GM18873 (cell line): Measurements from ENCODE around the gene DET1.
"Not testable (repeated sequence)": the region's sequence is repeated elsewhere in the genome, so short reads cannot be mapped to it uniquely, and the experiment has no call there.

ENCODE experiments used
- ATAC-seq: cut with Tn5 transposase; IDR thresholded peaks from one replicate; pipeline ENCODE4 v1.9.1; 2021; ENCODE audit warnings: mild to moderate bottlenecking, moderate library complexity, moderate number of reproducible peaks; ENCODE audit not compliant: unreplicated experiment, low FRiP score

The DET1 gene

GRCh38 chr15:88541709-88542341 lies 4.7 kb downstream of the DET1 start:
- no peak for ATAC-seq

DNA sequence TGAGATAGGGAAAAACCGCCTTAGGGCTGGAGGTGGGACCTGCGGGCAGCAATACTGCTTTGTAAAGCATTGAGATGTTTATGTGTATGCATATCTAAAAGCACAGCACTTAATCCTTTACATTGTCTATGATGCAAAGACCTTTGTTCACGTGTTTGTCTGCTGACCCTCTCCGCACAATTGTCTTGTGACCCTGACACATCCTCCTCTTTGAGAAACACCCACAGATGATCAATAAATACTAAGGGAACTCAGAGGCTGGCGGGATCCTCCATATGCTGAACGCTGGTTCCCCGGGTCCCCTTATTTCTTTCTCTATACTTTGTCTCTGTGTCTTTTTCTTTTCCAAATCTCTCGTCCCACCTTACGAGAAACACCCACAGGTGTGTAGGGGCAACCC lies 5.4 kb downstream of the DET1 start:
- ATAC-seq, result not testable (repeated sequence)

DNA sequence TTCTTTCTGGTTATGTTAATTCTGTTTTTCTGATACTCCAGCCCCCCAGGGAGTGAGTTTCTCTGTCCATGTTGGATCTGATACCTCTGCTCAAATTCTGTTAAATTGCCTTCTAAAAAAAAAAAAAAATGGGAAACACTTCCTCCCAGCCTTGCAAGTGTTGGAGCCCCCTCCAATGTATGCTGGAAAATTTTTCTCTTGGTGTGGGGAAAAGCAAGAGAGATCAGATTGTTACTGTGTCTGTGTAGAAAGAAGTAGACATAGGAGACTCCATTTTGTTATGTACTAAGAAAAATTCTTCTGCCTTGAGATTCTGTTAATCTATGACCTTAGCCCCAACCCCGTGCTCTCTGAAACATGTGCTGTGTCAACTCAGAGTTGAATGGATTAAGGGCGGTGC lies 6.1 kb downstream of the DET1 start:
- not testable (repeated sequence) for ATAC-seq

- ATAC-seq, result no peak
These were observed 7.0 kb downstream of the DET1 start for GRCh38 chr15:88539441-88539840.

- no peak for ATAC-seq
These were observed 7.5 kb downstream of the DET1 start for GRCh38 chr15:88538972-88539371.

- no peak for ATAC-seq
These were observed 8.7 kb downstream of the DET1 start for GRCh38 chr15:88537591-88538317.

GRCh38 chr15:88535607-88536313 lies 10.7 kb downstream of the DET1 start:
- ATAC-seq, result no peak

GRCh38 chr15:88535100-88535499 lies 11.4 kb downstream of the DET1 start:
- no peak for ATAC-seq

- no peak for ATAC-seq
These were observed 13.1 kb downstream of the DET1 start for GRCh38 chr15:88533376-88533775.

GRCh38 chr15:88529021-88529630 lies 17.4 kb downstream of the DET1 start:
- ATAC-seq, result no peak

- ATAC-seq, result no peak
These were observed 20.1 kb downstream of the DET1 start for GRCh38 chr15:88526247-88526879.

- no peak for ATAC-seq
These were observed 21.1 kb downstream of the DET1 start for GRCh38 chr15:88525418-88525817.

GRCh38 chr15:88524094-88524493 lies 22.4 kb downstream of the DET1 start:
- not testable (repeated sequence) for ATAC-seq

- no peak for ATAC-seq
These were observed 27.6 kb downstream of the DET1 start for GRCh38 chr15:88518903-88519302.

- ATAC-seq, result no peak
These were observed 33.3 kb downstream of the DET1 start for GRCh38 chr15:88513195-88513594.

GRCh38 chr15:88512601-88513000 lies 33.9 kb downstream of the DET1 start:
- no peak for ATAC-seq

DNA sequence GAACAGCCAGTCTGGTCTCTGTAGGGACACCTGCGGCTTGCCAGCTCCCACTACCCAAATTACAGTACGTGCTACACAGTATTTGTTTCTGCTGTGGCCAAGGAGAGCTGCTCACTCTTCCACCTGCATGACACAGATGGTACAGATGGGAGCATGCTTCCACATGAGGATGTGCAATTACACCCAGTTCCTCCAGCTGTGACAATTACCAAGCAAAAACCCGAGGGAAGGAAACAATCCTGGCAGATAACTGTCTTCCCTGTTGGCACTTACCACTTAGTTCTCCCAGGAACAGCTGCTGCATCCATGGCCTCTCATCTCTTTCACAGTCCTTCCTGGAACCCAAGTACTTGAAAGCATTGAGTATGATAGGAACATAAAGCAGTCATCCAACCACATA lies 34.4 kb downstream of the DET1 start:
- ATAC-seq, result no peak

DNA sequence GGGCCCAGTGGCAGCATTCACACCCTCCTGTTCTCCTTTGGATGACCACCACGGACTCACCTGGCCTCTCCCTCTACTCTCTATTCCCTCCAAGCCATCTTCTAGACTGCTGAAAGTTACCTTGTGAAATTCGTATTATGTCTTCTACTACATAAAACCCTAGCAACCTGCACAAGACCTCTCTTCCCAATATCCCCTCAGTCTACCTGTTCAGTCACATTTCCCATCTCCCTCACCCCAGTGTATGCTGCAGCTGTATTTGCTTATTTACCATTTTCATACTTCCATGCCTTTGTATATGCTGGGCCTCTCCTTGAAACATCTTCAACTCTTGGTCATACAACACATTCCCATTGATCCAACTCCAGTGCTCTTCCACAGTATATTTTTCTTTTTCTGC lies 35.3 kb downstream of the DET1 start:
- no peak for ATAC-seq

DNA sequence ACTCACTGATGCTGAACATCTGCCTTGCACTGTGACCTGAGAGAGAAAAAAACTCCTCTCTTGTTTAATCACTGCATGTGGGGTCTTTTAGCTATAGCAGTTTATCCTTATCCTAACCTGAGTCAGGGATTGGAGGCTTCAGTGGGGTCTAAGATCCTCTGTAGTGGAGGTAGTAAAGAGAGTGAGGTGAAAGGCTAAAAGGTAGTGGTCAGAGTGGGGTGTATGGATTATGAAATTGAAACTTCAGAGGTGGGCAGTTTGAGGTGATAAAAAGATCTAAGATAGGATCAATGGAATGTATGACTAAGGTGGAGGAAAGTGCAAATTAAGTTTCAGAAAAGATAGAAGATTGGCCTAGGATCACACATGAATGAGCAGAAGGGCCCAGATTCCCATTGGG lies 36.5 kb downstream of the DET1 start:
- ATAC-seq, result no peak

DNA sequence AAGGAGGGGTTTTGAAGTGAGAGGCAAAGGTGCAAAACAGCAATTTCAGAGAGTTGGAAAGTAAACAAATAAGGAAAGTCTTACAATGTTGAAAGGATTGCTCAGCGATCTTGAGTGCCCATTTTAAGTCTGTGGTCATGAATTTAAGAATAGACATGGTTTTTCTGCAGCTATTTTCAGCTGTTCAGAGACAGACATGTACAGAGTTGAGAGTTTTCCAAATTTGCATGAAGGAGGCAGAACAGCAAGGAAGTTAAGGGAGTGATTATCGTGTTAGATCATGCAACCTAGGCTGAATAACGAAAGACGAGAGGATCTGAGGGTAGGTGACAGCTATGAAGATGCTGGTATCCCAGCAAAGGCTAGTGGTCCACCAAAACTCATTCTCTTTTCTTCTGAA lies 37.2 kb downstream of the DET1 start:
- ATAC-seq, result no peak

- no peak for ATAC-seq
These were observed 39.9 kb downstream of the DET1 start for GRCh38 chr15:88506628-88507027.
